Right lung (tissue), 5 donors: ENCODE results near the gene COL4A6. TPM values are rescaled to one million over a fixed set of nuclear protein-coding genes. Genes with fewer than 3 reads are reported as not detected.
A peak's percentile ranks its signal among the peaks of the same experiment; 100 is the strongest.

ENCODE experiments used
- DNase-seq, 2 donors: peaks; one replicate each; pipeline ENCODE4 v3.0.0-alpha.2; 2013
- polyA plus RNA-seq, 5 donors: library from polyadenylated mRNA; unstranded; fragments of 120-200 nt; gene quantifications; one replicate each; pipeline versions ENCODE4 v1.2.1 to v1.2.3, GENCODE V29; 2013; ENCODE audit warnings: inconsistent platforms in 1 of 5, low replicate concordance in 1 of 5; ENCODE audit not compliant: insufficient read length in 5 of 5, insufficient read depth in 1 of 5

Gene COL4A6
- polyA plus RNA-seq, 5 donors, result 10.5 to 17.8 (median 14.5) TPM

DNA sequence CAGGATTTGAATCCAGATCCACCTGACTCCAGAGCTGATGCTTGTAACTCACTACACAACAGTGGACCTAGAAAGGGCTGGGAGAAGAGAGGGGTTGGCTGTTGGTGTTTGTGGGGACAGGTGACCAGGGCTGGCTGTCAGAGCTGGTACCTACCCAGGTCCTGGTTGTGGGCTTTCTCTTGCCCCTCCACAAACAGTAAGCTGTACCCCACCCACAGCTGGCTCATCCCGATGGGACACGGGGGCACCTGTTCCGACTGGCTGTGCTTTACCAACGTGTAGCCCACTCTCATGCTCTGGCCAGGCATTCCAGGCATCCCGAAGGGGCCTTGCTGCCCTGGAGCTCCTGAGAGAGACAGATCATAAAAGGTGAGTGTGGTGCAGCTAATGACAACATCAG lies 277.9 kb downstream of the COL4A6 start:
- DNase-seq, result no peak

DNA sequence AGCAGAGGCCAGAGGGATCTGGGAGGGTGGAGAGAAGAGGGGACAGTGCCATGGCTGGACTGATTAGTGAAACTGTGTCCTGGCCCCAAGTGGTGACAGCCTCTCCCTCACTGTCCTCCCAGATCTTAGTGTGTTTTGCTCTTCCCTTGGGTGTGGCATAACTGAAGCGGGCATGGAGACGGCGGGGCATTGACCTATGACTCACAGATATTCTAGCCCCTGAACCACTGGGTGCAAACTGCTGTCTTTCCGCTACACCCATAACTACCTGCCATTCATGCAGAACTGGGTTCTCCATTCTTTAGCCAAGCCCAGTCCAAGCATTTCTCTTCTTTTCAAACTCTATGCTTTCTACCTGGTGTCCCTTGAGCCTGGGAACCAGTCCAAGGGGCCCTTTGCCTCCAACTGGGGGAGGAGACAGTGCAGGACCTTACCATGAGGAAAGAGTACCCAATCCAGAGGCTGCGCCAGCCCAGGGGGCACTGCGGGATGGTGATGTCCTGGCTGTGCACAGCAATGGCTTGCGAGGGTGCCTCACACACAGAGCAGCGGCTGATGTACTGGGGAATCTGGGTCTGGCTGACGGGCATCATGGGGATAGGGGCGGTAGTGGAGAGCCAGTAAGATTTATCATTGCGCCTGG lies 279.1 kb downstream of the COL4A6 start:
- no peak for DNase-seq

DNA sequence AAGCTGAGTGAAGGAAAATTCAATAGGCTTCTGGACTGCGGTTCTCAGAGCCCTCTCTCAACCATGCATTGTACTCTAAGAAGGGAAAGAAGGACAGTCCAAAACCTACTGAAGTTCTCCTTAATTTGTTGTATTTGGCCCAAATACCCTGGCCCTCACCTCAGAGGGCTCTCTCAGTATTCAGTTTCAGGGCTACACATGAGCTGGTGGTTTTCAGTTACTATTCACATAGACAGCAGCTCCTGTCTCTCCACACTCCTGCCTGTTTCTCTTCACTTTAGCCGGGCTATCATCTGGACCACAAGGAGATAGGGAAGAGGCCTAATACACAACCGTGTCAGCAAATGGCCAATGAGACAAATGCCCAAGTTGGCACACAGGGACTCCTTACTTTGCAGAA lies 280.6 kb downstream of the COL4A6 start:
- DNase-seq, result no peak

DNA sequence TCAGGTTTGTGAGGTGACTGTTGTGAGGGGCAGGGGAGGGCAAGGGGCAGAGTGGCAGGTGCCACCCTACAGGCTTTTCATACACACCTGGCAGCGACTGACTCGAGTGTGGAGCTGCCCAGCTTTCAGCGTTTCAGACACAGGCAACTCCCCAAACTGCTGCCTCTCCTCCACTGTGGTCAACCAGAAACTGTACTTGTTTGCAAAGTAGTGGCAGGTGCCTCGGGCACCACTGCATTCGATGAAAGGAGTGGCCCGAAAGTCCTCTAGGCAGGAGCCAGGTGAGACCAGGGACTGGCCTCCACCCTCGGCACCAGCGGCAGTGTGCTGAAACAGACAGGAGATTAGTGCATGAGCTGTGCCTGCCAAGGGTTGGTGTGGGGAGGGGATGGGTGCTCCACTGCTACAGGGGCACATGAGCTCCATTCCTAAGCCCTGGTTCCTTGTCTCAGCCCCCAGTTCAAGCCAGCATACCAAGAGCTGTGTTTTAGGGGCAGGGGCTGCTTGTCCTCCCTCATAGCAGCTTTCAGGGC lies 281.2 kb downstream of the COL4A6 start:
- DNase-seq, result no peak

DNA sequence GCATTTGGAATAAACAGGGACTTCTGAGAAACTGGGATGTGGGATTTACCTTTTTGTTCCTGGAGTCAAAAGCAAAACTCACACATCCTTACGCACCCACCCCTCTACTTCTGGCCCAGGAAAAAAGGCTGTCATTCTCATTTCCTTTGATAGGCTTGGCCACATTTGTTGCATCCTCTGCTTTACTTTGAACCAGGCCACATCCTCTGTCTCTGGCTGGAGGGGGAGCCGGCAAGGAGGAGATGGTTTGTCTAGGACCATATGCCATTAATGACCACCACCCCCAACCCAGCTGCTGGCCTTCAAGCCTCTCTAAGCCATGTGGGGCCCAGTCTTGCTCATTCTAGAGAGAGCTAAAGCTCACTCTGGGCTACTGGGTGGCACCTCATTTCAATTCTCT lies 282.1 kb downstream of the COL4A6 start:
- DNase-seq, result no peak

DNA sequence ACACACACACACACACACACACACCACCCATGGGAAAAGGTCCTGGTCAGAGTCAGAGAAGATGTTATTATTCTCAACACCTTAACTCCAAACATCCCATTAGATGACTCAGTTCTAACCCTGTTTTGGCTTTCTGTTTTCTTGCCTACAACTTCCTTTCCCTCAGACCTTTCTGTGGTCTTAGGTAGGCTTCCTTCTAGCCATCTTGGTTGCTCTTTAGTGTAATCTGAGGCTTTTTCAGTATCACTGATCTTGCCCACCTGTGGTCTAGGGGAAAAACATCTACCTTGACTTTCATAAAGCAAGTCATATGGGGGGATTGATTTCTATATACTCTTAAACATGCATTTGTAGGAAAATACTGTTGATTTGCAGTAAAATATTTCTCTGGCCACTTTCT lies 289.7 kb downstream of the COL4A6 start:
- no peak for DNase-seq

DNA sequence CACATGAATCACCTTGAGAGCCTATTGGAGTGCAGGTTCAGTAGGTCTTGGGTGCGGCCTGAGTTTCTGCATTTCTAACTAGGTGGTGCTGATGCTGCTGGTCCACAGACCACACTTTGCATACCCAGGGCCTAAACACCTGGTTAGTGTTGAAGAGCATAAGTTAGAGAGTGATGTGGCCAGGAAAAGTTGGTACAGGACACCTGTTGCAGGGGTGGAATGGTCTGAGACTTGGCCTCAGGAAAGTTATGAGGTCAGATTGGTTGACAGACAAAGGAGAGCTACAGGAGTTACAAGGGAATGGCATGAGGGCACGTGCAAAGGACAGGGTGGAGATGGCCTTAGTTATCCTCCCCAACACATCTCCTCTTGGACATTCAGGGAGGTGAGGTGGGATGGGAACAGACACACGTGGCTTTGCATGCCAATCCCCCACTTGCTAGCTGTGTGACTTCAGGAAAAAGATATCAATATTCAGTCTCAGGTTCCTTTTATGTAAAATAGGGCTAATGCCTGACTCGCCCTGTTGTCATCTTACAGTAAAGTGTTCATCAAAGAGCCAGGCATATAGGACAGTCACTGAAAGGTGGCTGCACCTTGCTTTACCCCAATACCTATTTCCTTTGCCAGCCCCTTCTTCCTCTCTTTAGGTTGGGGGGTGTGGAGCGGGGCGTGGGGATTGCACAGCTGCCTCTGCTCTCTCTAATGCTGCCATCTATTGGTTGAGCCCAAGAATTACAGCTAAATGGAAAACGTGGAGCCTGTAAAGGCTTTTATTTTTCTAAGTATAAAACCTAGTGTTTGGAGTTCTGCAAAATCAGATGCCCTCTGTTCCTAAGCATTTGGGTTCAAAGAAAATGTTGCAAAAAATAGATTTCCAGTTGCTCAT lies 299.2 kb downstream of the COL4A6 start:
- DNase-seq, result no peak

DNA sequence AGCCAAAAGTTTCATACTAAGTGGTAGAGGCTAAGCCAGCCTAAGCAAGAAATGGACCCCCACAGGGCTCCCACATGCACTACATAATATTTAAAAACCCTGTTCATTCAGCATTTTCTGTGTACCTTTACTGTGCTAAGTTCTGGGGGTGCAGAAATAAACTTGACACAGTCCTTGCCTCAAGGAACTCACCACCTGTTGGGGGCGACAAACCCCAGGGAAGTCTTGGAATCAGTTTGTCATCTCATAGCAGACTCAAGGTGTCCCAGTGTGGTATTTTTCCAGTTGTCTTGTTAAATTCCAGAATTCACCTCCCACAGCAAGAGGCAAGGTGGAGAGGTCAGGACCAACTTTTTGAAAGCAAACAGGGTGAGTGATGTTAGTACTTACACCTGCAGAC lies 303.5 kb downstream of the COL4A6 start:
- no peak for DNase-seq

DNA sequence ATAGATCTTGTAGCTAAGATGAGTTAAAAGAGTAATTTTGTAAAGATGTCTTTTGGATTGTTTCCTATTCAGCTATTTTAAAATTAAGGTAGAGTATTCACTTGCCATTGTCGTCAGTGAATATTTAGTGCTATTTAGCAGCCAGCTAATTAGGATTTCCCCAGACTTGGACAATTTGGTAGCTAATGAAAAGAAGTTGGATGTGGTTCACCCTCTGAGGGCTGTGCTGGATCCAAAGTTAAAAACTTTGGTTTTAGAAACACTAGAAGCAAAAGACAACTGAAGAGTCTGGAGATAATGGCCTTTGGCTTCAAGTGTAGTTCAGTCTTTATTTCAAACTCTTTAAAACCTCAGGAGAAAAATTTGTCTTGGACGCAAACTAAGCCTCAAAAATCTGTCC lies 305.3 kb downstream of the COL4A6 start:
- no peak for DNase-seq

DNA sequence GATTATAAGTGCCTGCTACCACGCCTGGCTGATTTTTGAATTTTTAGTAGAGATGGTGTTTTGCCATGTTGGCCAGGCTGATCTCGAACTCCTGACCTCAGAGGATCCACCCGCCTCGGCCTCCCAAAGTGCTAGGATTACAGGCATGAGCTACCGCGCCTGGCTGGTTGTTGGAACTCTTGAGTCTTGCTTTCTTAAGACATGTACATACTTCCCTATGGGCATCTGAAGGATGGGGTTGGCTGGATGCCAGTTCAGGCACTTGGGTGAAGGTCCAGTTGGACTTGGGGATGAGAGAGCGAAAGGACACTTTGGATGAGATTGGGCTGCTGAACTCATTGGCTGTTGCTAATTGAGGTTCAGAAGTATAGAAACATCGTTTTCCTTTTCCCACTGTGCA lies 306.2 kb downstream of the COL4A6 start:
- DNase-seq, result no peak

DNA sequence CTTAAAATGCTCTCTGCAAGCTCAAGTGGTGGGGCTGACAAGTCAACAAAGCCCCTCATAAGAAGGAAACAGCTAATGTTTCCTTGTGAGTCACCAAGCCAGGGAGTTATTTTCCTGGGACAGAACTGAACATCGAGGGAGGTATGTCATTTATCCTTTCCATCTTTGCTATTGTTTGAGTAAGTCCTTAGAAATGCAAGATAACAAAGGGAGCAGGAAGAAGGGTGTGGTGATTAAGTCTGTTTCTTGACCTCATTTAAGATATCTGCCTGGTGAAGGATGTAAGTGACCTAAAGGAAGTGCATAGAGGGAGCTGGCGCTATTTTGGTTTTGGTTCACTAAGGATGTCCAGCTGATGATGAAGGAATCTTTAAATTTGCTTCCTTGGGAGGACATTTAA lies 306.8 kb downstream of the COL4A6 start:
- DNase-seq, result no peak

DNA sequence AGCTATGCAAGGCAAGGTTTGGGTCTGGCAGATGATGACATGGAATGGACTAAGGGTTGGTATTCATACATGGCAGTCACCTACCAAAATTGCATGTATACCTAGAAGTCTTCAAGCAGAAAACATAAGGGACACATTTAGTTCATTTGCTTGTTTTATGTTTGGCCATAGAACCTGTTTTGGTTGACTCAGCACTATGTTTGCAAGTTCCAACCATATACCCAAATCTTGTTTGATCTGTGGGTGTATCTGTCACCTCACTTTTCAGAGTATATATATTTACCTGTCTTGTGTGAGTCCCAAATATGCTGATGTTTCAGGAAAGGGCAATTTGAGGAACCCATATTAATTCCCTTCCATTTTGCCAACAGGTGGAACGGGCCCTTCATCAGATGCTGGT lies 307.3 kb downstream of the COL4A6 start:
- no peak for DNase-seq

DNA sequence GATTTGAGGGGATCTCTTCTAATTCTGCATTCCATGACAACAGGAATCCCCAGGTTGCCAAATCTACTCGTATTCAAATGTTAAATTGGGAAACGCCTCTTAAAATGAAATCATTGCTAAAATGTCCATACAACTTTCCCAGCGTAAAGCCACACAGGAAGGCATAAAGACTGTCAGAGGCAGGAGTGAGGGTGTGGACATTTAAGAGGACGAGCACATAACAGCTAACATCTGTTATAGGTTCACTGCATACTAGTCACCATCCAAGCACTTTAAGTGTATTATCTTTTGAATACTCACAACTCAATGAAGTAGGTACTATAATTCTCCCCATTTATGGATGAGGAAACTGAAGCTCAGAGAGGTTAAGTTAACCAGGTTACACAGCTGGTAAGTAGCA lies 311.1 kb downstream of the COL4A6 start:
- DNase-seq, result no peak

DNA sequence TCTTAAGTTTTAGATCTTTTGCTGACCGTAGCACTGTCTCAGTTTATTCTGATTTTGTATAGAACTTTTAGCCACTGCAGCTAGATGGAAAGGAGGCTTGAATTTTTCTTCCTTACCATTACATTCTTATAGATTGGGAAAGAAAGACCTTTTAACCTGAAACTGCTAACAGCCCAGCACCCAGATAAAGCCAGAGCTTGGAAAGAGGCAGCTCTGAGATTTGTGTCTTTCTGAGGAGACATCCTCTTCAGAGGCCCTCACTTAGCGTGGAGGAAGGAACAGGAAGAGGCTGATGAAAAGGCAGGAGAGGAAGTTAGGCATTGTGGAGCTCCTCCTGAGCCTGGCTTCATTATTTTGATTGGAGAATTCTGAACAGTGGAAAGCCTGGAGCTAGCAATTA lies 311.6 kb downstream of the COL4A6 start:
- no peak for DNase-seq

DNA sequence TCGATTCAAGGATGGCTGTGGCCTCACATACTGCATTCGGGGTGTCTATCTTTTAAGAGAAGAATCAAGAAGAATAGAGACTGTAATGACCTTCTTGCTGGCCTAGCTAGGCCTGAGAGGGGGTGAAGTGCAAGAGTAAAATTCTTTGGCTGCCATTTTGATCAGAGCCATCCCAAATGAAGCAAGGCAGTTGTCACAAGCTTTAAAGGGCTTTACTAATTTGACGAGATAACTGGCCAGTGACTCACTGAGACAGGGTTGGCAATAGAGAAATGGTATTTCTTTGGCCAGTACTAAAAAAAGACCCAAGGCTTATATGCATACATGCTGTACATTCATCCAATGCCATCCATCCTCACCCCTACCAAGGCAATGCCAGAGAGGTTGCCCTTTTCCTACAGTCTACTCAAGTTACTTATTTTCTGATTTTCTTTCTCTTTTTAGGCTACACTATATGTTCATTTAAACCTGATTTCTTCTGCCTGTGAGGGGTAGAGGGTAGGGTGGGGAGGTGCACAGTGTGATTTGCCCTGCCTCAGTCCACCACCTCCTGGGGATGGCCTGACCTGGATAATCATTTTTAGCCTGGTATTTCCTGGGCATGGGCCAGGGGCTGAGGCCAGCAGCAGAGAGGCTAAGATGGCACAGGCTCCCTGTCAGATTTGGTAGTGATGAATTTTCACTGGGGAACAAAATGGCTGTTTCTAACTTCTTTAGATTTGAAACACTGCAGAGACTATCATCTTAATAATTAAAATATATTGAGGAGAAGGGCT lies 314.4 kb downstream of the COL4A6 start:
- no peak for DNase-seq

DNA sequence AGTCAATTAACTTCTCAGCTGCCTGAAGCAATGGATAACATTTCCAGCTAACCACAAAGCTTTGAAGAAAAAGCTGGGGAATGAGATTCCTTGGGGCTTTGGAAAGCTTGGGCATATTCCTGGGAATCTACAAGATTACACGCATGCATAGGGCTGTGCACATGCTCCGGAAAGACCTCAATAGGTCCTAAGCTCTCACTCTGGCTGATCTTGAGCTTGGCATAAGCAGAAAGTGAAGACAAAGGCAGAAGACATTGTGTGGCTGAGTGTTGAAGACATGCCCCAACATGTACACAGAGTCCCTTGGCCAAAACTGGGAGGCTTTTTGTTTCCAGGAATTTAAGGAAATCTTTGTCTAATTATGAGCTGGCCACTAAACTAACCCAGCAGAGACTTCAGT lies 315.5 kb downstream of the COL4A6 start:
- no peak for DNase-seq

DNA sequence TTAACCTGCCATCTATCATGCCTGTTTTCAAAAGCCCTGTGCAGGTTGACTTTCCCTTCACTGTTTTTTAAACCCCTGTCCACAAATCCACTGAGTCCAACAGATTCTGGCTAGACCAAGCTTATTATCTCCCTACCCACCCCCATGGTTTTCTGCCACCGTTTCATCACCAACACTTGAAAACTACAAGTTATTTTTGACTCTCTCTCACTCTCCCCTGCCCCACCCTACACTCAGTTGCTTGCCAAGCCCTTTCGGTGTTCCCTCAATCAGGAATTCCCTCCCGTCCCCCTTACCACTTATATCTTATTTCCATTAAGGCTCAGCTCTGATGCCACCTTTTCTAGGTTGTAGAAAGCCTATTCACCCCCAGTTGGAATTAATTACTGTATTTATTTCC lies 316.9 kb downstream of the COL4A6 start:
- DNase-seq, result no peak

DNA sequence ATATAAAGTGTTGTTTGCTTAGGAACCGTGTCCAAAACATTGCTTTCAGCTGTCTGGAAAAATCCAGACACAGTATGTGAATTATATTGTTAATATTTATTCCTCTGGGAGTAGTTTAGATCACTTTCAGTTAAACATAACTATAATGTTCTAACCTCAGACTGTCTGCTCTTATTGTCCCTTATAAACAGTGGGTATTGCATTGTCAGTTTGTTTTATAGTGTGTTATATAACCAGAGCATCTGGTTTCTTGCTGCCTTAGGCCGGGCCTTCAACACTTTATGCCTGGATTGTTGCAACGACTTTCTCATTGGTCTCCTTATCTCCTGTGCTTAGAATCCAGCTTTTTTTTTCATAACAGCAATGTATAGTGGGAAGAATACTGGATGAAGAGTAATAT lies 320.2 kb downstream of the COL4A6 start:
- DNase-seq, result peak; percentile 46

DNA sequence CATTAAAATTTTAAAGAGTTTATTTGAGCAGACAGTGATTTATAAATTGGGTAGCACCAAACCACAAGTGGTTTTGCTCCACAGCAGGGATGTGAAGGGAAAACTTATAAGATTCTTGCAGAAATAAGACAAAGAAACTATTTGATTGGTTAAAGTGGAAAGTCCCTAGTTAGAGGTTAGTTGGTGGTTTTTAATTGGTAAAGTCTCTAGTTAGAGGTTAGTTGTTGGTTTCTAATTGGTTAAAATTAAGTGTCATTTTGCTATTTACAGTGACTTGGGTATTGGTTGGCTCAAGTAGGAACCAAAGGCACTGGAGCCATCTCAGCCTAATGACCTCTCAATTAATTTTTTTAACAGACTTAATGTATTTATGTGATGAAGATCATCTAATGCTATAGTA lies 323.7 kb downstream of the COL4A6 start:
- no peak for DNase-seq
